ENCODE measurements around the gene MRS2.
"Not testable (repeated sequence)": the region's sequence is repeated elsewhere in the genome, so short reads cannot be mapped to it uniquely, and the experiment has no call there.

The MRS2 gene

GRCh38 chr6:24358219-24358821 lies 44.4 kb upstream of the MRS2 start:
- TF ChIP-seq FOXK2 (IDR thresholded peaks at IDR 0.05) (no peak), ARNT (IDR thresholded peaks at IDR 0.05) (no peak), NFRKB (IDR thresholded peaks at IDR 0.05) (no peak), FOXM1 (IDR thresholded peaks at IDR 0.05; ENCODE audit: borderline replicate concordance) (no peak), PKNOX1 (IDR thresholded peaks at IDR 0.05) (no peak), TARDBP (IDR thresholded peaks at IDR 0.05) (no peak), CTBP1 (IDR thresholded peaks at IDR 0.05; ENCODE audit: borderline replicate concordance) (no peak), LEF1 (IDR thresholded peaks at IDR 0.05; ENCODE audit: borderline replicate concordance) (no peak)
- CTCF ChIA-PET, result interaction anchor here (0.6 to 1.9 kb wide), 2 partner anchors 30 to 75 kb away, joined by 3 to 5 read pairs; no protein-coding TSS in a partner anchor
- POLR2A ChIA-PET, result interaction anchor here (0.7 to 1.5 kb wide), 3 partner anchors 31 to 170 kb away, joined by 3 to 7 read pairs (median 3); no protein-coding TSS in a partner anchor
- no peak for DNase-seq (ENCODE audit: extremely low spot score)

GRCh38 chr6:24359640-24360454 lies 42.9 kb upstream of the MRS2 start:
- DNase-seq (ENCODE audit: extremely low spot score), result peak; percentile 75
- ChIA-PET CTCF (interaction anchor here (0.6 to 1.6 kb wide), 11 partner anchors 16 to 83 kb away, joined by 3 to 7 read pairs (median 4); no protein-coding TSS in a partner anchor), POLR2A (interaction anchor here (1.1 kb wide), 1 partner anchor 33 kb away, joined by 3 read pairs; no protein-coding TSS in a partner anchor)
- TF ChIP-seq NFRKB (IDR thresholded peaks at IDR 0.05), result no peak
- TF ChIP-seq BHLHE40 (IDR thresholded peaks at IDR 0.05; ENCODE audit: borderline replicate concordance), result no peak
- peak; percentile 87 for TF ChIP-seq L3MBTL2 (conservative IDR thresholded peaks at IDR 0.05)
- TF ChIP-seq FOXK2 (IDR thresholded peaks at IDR 0.05), result no peak
- no peak for TF ChIP-seq ZNF384 (IDR thresholded peaks at IDR 0.05)
- no peak for TF ChIP-seq ELF4 (IDR thresholded peaks at IDR 0.05)
- TF ChIP-seq ARNT (IDR thresholded peaks at IDR 0.05), result peak; percentile 64; the same call in 1 of the 2 replicates
- TF ChIP-seq FOXA1 (IDR thresholded peaks at IDR 0.05), result no peak
- TF ChIP-seq TARDBP (IDR thresholded peaks at IDR 0.05), result peak; percentile 51; the same call in 1 of the 2 replicates
- no peak for TF ChIP-seq SP1 (IDR thresholded peaks at IDR 0.05)
- no peak for TF ChIP-seq LEF1 (IDR thresholded peaks at IDR 0.05; ENCODE audit: borderline replicate concordance)
- TF ChIP-seq CTBP1 (IDR thresholded peaks at IDR 0.05; ENCODE audit: borderline replicate concordance), result no peak
- TF ChIP-seq FOXM1 (IDR thresholded peaks at IDR 0.05; ENCODE audit: borderline replicate concordance), result peak; percentile 52; the same call in 1 of the 2 replicates
- no peak for TF ChIP-seq HDGF (IDR thresholded peaks at IDR 0.05; ENCODE audit: borderline replicate concordance)
- TF ChIP-seq SUZ12 (IDR thresholded peaks at IDR 0.05), result no peak

GRCh38 chr6:24362363-24362762 lies 40.4 kb upstream of the MRS2 start:
- DNase-seq (ENCODE audit: extremely low spot score); POLR2A ChIA-PET; CTCF ChIA-PET: not testable (repeated sequence)

GRCh38 chr6:24365103-24365633 lies 37.6 kb upstream of the MRS2 start:
- CTCF ChIA-PET, POLR2A ChIA-PET: not testable (repeated sequence)

DNA sequence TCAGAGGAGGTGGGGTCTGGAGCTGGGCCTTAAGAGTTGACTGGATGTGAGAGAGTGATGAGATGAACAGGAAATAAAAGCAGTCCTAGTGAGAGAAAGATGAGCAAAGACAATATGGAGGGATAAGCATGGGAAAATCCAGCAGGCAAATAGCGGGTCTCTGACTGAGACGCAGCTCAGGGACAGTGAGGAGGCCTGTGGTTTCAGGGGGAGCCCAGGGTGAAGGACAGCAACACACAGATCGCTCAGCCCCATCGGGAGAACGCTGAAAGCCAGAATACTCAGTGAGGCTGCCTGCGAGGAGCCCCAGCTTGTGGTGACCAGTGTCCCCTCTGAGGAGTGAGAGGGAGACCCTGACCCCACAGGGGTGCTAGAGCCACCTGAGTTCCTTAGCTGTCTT lies 28.1 kb upstream of the MRS2 start:
- CTCF ChIA-PET, result interaction anchor here (1.0 kb wide), 1 partner anchor 14 kb away, joined by 3 read pairs; no protein-coding TSS in a partner anchor
- no peak for TF ChIP-seq TARDBP (IDR thresholded peaks at IDR 0.05)
- no peak for TF ChIP-seq NFRKB (IDR thresholded peaks at IDR 0.05)
- TF ChIP-seq CTBP1 (IDR thresholded peaks at IDR 0.05; ENCODE audit: borderline replicate concordance), result no peak
- no peak for TF ChIP-seq SUZ12 (IDR thresholded peaks at IDR 0.05)
- no peak for TF ChIP-seq FOXK2 (IDR thresholded peaks at IDR 0.05)
- TF ChIP-seq FOXM1 (IDR thresholded peaks at IDR 0.05; ENCODE audit: borderline replicate concordance), result no peak
- TF ChIP-seq ARNT (IDR thresholded peaks at IDR 0.05), result no peak
- TF ChIP-seq FOXA1 (IDR thresholded peaks at IDR 0.05), result no peak
- TF ChIP-seq LEF1 (IDR thresholded peaks at IDR 0.05; ENCODE audit: borderline replicate concordance), result no peak
- no peak for TF ChIP-seq ZNF384 (IDR thresholded peaks at IDR 0.05)
- TF ChIP-seq SP1 (IDR thresholded peaks at IDR 0.05), result no peak
- no peak for TF ChIP-seq L3MBTL2 (conservative IDR thresholded peaks at IDR 0.05)
- TF ChIP-seq ELF4 (IDR thresholded peaks at IDR 0.05), result no peak
- DNase-seq (ENCODE audit: extremely low spot score), result no peak

More at GRCh38 chr6:24365103-24365633, 37.6 kb upstream of the MRS2 start:
- not testable (repeated sequence) for DNase-seq (ENCODE audit: extremely low spot score)

GRCh38 chr6:24376871-24377270 lies 25.9 kb upstream of the MRS2 start:
- ChIA-PET CTCF (no interaction called here), POLR2A (no interaction called here)
- TF ChIP-seq CTBP1 (IDR thresholded peaks at IDR 0.05; ENCODE audit: borderline replicate concordance), result peak; percentile 16; the same call in 1 of the 2 replicates
- TF ChIP-seq FOXA1 (IDR thresholded peaks at IDR 0.05), result no peak
- peak; percentile 46; the same call in 1 of the 2 replicates for TF ChIP-seq PKNOX1 (IDR thresholded peaks at IDR 0.05)
- DNase-seq (ENCODE audit: extremely low spot score), result no peak

More for the DNA sequence above, 28.1 kb upstream of the MRS2 start:
- POLR2A ChIA-PET, result interaction anchor here (0.6 kb wide), 1 partner anchor 14 kb away, joined by 4 read pairs; no protein-coding TSS in a partner anchor

All from HEK293T (cell line).